Panc1 (cell line): Measurements from ENCODE around the gene ASCC1.

ENCODE experiments used
- CTCF ChIP-seq: fragments of 450-650 bp; IDR thresholded peaks from 2 replicates; pipeline ENCODE4 v1.5.1; 2017; ENCODE audit warnings: mild to moderate bottlenecking
- POLR2AphosphoS5 ChIP-seq: IDR thresholded peaks from 2 replicates; pipeline ENCODE4 v1.6.1; 2012; ENCODE audit warnings: mild to moderate bottlenecking, low read depth, low read length, moderate library complexity
- REST ChIP-seq, 2 experiments: IDR thresholded peaks; 2 replicates each; pipeline ENCODE4 v1.6.1; 2011 to 2012; ENCODE audit warnings: low read depth in 2 of 2, control low read depth in 1 of 2, low read length in 1 of 2, mild to moderate bottlenecking in 1 of 2, moderate library complexity in 1 of 2; ENCODE audit not compliant: insufficient read depth in 1 of 2
- SIN3A ChIP-seq: IDR thresholded peaks from 2 replicates; pipeline ENCODE4 v1.6.1; 2012; ENCODE audit warnings: low read depth, mild to moderate bottlenecking, low read length, moderate library complexity, borderline replicate concordance; ENCODE audit not compliant: insufficient read depth

- TF ChIP-seq CTCF (no peak), SIN3A (no peak), REST (IDR thresholded peaks at IDR 0.05; ENCODE audit: insufficient read depth in 1 of 2, low read depth in 2 of 2, low read length in 1 of 2) (no peak), POLR2AphosphoS5 (no peak)
Observed at GRCh38 chr10:72063703-72064391, 152.2 kb downstream of the ASCC1 start.
